ENCODE results near the gene ARHGAP40.

GRCh38 chr20:38557174-38557573 lies 44.4 kb upstream of the ARHGAP40 start:
- TF ChIP-seq EZH2 (IDR thresholded peaks at IDR 0.05; ENCODE audit: insufficient read depth, poor library complexity, severe bottlenecking) (no peak), EZH2phosphoT487 (IDR thresholded peaks at IDR 0.05; ENCODE audit: insufficient read depth, low read depth) (no peak)

Measured in GM23248 (cell line).